Activated T-helper 1 cell treated with Interleukin-2 at 50 U/mL for 16 hours (primary cell): ENCODE results near the gene LRP2.

ENCODE experiments used
- DNase-seq: peaks from one replicate; pipeline ENCODE4 v3.0.0-alpha.2; 2020; ENCODE audit warnings: low read depth

The LRP2 gene

DNA sequence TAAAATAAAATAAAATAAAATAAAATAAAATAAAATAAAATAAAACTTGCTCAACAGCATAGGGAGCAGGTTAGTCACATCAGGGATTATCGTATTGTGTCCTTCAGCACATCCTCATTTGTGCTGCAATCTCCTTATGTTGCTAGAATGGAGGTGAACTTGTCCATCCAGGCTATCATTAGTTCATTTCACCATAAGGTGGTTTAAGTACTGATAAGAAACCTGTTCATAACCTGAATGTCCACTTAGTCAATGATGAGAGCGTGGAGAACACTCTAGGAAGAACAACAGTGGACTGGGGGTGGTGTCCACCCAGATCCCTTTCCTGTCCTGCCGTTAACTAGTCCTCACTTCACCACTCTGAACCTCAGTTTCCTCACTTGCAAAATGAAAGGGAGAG, 271.1 kb downstream of the LRP2 start:
- DNase-seq = no peak

DNA sequence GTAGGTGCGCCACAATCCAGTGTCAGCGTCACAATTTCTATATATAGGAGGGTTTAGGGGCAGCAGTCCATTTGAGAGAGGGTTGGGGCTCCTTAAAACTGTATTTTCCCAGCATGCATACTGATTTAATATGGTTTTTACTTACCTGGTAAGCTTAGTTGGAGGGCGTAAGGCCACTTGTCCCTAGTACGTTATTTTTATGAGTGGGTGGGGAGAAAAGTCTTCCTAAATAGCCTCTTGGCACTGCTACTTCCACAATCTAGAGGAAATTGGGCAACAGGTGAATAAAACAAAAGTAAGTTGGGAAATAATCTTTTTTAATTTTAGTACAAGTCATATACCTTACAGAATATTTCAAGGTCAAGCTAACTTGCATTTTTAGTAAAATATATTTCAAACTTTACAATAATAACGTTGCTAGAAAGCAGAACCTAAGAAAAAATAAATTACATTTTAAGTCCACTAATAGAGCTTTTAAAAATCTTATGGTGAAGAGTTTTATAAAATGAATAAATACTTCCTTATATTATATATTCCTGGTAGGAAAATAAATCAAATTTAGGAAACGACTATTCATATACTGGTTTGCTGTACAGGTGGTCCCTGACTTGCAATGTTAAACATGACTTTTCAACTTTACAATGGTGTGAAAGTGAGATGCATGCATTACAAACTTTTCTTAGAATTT, 272.1 kb downstream of the LRP2 start:
- no peak for DNase-seq

DNA sequence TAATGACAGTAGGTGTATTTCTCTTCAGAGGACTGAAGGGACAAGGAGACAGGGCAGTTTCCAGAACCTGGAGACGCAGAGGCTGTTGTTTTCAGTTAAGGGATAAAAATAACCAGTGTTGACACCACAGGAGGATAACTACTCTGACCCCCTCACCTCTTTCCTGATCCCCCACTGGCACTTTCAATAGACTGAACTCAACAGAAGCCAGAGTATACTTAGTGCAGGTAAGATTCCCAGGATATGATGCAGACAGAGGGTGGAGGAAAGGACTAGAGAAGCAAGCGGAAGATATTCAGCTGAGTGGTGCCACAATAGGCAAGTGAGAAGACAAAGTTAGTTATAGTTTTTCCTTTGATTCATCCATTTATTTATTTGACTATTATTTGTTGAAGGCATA, 273.2 kb downstream of the LRP2 start:
- no peak for DNase-seq

DNA sequence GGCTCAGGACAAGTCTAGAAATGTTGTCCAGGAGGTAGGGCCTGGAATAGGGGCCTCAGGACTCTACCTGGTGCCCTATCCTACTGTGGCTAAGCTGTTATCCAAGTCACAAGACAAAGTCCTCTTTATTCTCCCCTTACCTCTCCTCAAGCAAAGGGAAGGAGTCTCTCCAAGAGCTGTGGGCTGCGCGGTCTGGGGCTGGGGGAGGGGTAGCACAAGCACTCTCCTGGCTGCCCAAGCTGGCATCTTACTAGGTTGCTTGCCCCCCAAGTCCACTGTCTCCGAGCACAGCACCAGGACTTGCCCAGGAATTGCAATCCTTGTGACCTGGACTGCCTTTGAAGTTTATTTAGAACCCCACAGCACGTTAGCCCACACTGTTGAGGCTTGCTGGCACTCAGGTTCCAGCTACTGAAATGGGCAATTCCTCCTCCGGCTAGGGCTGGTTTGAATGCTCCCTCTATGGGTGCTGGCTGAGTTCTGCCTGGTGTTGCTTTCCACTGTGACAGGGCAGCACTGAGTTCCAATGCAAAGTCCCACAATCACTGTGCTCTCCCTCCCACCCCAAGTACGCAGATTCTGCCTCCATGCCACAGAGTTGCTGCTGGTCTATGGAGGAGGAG, 274.5 kb downstream of the LRP2 start:
- DNase-seq = no peak

DNA sequence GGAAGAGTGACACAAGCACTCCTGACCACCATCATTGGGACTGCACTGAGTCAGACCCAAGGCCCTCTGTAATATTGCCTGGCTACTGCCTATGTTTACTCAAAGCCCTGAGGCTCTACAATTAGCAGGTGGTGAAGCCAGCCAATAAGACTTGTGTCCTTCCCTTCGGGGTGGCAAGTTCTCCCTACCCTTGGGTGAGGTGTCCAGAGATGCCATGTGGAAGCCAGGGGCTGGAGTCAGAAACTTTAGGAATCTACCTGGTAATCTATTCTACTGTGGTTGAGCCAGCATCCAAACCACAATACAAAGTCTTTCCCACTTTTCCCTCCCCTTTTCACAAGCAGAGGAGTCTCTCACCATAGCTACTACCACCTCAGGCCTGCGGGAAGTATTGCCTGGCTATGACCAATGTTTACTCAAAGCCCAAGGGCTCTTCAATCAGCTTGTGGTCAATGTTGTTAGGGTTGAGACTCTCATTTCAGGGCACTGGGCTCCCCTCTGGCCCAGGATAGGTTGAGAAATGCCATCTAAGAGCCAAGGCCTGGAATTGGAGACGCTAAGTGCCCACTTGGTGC, 275.4 kb downstream of the LRP2 start:
- no peak for DNase-seq

DNA sequence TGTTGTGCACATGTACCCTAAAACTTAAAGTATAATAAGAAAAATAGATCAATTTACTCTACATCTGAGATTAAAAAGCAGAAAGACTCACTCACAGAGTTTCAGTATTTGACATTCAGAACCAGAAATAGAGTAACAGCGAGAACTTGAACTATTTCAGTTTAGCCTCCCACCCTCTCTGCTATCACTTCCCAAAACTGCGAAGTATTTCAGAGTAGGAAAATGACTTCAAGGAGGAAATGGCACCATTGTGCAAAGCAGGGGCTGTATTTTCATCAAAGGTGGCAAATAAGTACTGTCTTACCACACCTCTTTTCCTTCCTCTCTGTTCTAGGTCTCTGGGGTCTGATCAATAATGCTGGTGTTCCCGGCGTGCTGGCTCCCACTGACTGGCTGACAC, 279.3 kb downstream of the LRP2 start:
- DNase-seq = no peak

DNA sequence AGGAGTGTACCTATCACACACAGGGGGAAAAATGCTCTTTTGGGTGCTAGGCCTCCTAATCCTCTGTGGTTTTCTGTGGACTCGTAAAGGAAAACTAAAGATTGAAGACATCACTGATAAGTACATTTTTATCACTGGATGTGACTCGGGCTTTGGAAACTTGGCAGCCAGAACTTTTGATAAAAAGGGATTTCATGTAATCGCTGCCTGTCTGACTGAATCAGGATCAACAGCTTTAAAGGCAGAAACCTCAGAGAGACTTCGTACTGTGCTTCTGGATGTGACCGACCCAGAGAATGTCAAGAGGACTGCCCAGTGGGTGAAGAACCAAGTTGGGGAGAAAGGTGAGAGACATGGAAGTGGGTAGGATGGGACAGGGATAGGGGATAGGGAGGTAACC, 280.8 kb downstream of the LRP2 start:
- no peak for DNase-seq

DNA sequence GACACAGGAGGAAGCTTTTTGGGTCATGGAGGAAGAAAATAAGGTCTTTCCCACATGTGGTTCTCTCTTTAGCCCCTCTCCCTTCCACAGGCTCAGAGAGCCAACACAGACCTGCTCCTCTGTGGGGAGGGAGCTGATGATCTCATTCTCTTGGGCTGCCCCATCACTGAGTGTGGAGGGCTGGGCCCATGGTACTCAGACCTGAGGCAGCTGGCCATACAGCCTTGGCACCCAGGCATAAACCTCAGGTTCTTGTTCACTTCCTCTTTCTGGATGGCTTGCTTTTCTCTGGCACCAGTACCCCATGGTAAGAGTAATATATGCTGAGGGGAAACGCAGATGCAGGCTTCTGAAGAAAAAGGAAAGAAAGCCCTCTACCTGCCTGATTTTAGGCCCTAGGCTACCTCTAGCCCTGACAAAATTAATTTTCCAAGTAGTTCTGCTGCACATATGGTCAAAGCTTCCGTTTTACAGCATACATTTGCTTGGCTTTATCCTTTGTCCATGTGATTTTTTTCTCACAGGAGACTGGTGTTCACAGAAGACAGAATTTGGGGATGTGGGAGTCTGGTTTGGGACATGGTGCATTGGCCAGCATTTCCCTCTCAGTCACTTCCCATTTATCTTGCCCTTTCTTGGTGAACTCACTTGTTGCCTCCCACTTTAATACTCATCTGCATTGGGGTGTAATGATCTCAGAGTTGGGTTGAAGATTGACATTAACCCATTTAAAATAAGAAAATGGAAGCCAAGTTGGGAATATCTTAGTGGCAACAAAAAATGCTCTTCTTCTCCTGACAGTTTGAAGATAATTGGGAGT, 281.9 kb downstream of the LRP2 start:
- DNase-seq = no peak

DNA sequence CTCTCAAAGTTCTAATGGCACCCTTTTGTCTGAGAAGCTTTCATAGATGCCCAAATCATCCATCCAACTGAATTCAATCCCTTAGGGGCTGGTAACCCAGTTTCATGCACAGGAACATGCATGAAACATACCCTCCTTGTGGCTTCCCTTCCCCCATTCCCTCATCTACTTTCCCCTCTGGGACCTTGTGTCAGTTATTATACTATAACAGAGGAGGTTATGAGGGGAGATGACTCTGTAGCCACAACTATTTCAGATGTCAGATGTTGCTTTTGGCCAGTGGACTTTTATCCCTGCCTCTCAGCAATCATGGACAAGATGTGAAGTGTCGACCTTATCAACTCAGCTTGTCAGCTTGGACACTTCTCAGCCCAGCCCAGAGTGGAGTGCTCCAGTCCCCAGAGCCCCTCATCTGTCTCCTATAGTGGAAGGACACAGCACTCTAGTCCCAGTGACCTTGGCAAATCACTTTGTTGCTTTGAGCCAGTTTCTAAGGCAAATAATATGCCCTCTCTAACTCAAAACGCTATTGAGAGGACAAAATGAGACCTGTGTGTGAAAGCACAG, 284.6 kb downstream of the LRP2 start:
- no peak for DNase-seq
